BLaER1 treated with 17β-estradiol and CSF1 and Interleukin-3, amounts not matched to agents 10 nM and 100 nM (cell line): ENCODE measurements around the gene PAPOLA.

ENCODE experiments used
- H3K27ac ChIP-seq, 11 experiments: shearing (Covaris generic); formaldehyde crosslinking; 2 replicates each; pipeline ENCODE4 v1.8.1; 2022
- H3K27me3 ChIP-seq, 11 experiments: shearing (Covaris generic); formaldehyde crosslinking; 2 replicates each; pipeline ENCODE4 v1.8.1; 2022
- H3K36me3 ChIP-seq, 11 experiments: shearing (Covaris generic); formaldehyde crosslinking; 2 replicates each; pipeline ENCODE4 v1.8.1; 2022
- H3K4me1 ChIP-seq, 10 experiments: shearing (Covaris generic); formaldehyde crosslinking; 2 replicates each; pipeline ENCODE4 v1.8.1; 2022
- H3K4me2 ChIP-seq, 11 experiments: shearing (Covaris generic); formaldehyde crosslinking; 2 replicates each; pipeline ENCODE4 v1.8.1; 2022
- H3K4me3 ChIP-seq, 10 experiments: shearing (Covaris generic); formaldehyde crosslinking; 2 replicates each; pipeline ENCODE4 v1.8.1; 2022
- H3K9ac ChIP-seq, 11 experiments: shearing (Covaris generic); formaldehyde crosslinking; 2 replicates each; pipeline ENCODE4 v1.8.1; 2022
- H3K9me3 ChIP-seq, 11 experiments: shearing (Covaris generic); formaldehyde crosslinking; replicated peaks in 1 of 11; 2 replicates each; pipeline ENCODE4 v1.8.1; 2022
- H4K20me1 ChIP-seq, 11 experiments: shearing (Covaris generic); formaldehyde crosslinking; 2 replicates each; pipeline ENCODE4 v1.8.1; 2022
- Cebpa-rat ChIP-seq, 11 experiments: shearing (Covaris generic); IDR thresholded peaks; 2 replicates each; pipeline ENCODE4 v1.8.1; 2022

The PAPOLA gene

DNA sequence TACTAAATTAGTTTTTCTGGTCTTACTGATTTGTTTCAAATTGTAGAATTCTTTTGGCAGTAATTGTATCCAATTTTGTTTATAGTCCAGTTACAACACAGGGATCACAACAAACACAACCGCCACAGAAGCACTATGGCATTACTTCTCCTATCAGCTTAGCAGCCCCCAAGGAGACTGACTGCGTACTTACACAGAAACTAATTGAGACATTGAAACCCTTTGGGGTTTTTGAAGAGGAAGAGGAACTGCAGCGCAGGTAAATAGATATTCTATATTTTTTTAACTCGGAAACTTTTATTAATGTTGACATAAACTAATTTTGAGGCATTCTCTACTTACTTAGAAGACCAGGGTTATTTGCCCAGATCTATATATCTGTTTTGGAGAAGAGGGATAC, 17.8 kb downstream of the PAPOLA start:
- Histone ChIP-seq H3K27ac (no peak overlapping the region), H3K36me3 (peaks cover 50 to 59% (median 53%) of the 10 kb centered on the region in 11 experiments), H3K4me1 (peaks cover 0 to 20% (median 7%) of the 10 kb centered on the region in 10 experiments; a peak in 10 of 20 replicates), H3K9me3 (no peaks in the 10 kb centered on the region), H3K9ac (peak overlapping the region in 1 of 11 experiments; percentile 7; a peak in 1 of 22 replicates), H3K4me2 (no peak overlapping the region), H4K20me1 (peaks cover 89 to 100% (median 99%) of the 10 kb centered on the region in 11 experiments), H3K4me3 (no peak overlapping the region), H3K27me3 (no peaks in the 10 kb centered on the region)
- TF ChIP-seq Cebpa-rat (IDR thresholded peaks at IDR 0.05): no peak

- H3K4me3 ChIP-seq: no peak overlapping the region
- no peak for TF ChIP-seq Cebpa-rat (IDR thresholded peaks at IDR 0.05)
- no peak overlapping the region for H3K27ac ChIP-seq
- no peak overlapping the region for H3K4me2 ChIP-seq
- no peak overlapping the region for H3K9ac ChIP-seq
- H3K27me3 ChIP-seq: no peaks in the 10 kb centered on the region
- H3K4me1 ChIP-seq: no peaks in the 10 kb centered on the region
- peaks cover 53 to 100% (median 93%) of the 10 kb centered on the region in 11 experiments for H4K20me1 ChIP-seq
- peaks cover 93 to 100% (median 97%) of the 10 kb centered on the region in 11 experiments for H3K36me3 ChIP-seq
- no peaks in the 10 kb centered on the region for H3K9me3 ChIP-seq
Measured at GRCh38 chr14:96525452-96525851, 23.3 kb downstream of the PAPOLA start.

- Histone ChIP-seq H3K4me1 (peaks cover 0 to 2% (median 0%) of the 10 kb centered on the region in 10 experiments; a peak in 2 of 20 replicates), H3K9ac (no peak overlapping the region), H3K36me3 (peaks cover 83 to 100% (median 96%) of the 10 kb centered on the region in 11 experiments), H3K27me3 (no peaks in the 10 kb centered on the region), H3K27ac (no peak overlapping the region), H4K20me1 (peaks cover 10 to 64% (median 32%) of the 10 kb centered on the region in 11 experiments; a peak in 19 of 22 replicates), H3K4me2 (no peak overlapping the region), H3K4me3 (no peak overlapping the region), H3K9me3 (no peaks in the 10 kb centered on the region)
- no peak for TF ChIP-seq Cebpa-rat (IDR thresholded peaks at IDR 0.05)
Measured at GRCh38 chr14:96532632-96533031, 30.4 kb downstream of the PAPOLA start.

DNA sequence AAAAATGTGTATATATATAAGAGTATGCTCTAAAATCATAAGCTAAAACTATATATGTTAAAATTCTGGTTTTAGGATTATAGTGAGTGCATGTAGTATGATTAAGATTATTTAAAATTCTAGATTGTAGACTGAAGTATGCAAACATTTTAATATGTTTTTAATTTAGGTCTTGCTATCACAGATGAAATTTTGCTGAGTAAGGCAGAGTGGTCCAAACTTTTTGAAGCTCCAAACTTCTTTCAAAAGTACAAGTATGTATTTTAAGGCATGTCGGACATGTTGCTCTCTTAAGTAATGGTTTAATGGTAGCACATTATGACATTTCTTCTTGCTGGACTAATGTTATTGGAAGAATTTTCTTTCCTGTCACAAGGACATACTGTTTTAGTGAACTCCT, 34.6 kb downstream of the PAPOLA start:
- H3K36me3 ChIP-seq: peaks cover 50 to 79% (median 66%) of the 10 kb centered on the region in 11 experiments
- peaks cover 0 to 18% (median 0%) of the 10 kb centered on the region in 10 experiments; a peak in 5 of 20 replicates for H3K4me1 ChIP-seq
- no peak for TF ChIP-seq Cebpa-rat (IDR thresholded peaks at IDR 0.05)
- H3K27ac ChIP-seq: no peak overlapping the region
- H3K9me3 ChIP-seq: no peaks in the 10 kb centered on the region
- no peak overlapping the region for H3K4me2 ChIP-seq
- H3K27me3 ChIP-seq: no peaks in the 10 kb centered on the region
- H4K20me1 ChIP-seq: peaks cover 0 to 27% (median 2%) of the 10 kb centered on the region in 11 experiments; a peak in 7 of 22 replicates
- H3K9ac ChIP-seq: no peak overlapping the region
- no peak overlapping the region for H3K4me3 ChIP-seq

- peaks cover 0 to 29% (median 0%) of the 10 kb centered on the region in 11 experiments; a peak in 3 of 22 replicates for H4K20me1 ChIP-seq
- no peak overlapping the region for H3K4me3 ChIP-seq
- no peaks in the 10 kb centered on the region for H3K27me3 ChIP-seq
- no peaks in the 10 kb centered on the region for H3K9me3 ChIP-seq
- peak overlapping the region in 3 of 11 experiments; percentile 1 to 48 (median 16); a peak in 3 of 22 replicates for H3K27ac ChIP-seq
- peaks cover 0 to 18% (median 0%) of the 10 kb centered on the region in 10 experiments; a peak in 5 of 20 replicates for H3K4me1 ChIP-seq
- no peak overlapping the region for H3K9ac ChIP-seq
- H3K36me3 ChIP-seq: peaks cover 48 to 79% (median 66%) of the 10 kb centered on the region in 11 experiments
- no peak for TF ChIP-seq Cebpa-rat (IDR thresholded peaks at IDR 0.05)
- peak overlapping the region in 2 of 11 experiments; percentile 14 to 32; a peak in 3 of 22 replicates for H3K4me2 ChIP-seq
Measured at GRCh38 chr14:96538097-96538989, 36.2 kb downstream of the PAPOLA start.

DNA sequence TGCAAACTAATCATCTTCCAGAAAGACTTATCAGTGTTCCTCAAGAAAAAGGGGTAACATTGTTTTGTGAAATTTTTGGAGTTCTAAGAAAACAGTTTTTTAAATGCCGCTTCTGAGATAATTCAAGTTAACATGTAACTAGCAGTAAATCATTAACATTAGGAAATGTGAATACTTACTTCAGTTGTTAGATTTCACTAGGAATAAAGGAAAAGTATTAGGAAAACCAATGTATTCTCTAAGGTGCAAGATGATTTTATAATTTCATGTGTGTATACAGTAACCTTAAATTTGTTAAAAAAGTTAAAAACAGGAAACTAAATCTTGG, 36.8 kb downstream of the PAPOLA start:
- Histone ChIP-seq H3K4me3 (no peak overlapping the region), H3K36me3 (peaks cover 45 to 79% (median 65%) of the 10 kb centered on the region in 11 experiments), H3K9me3 (no peaks in the 10 kb centered on the region), H3K27me3 (no peaks in the 10 kb centered on the region), H3K4me1 (peaks cover 0 to 18% (median 0%) of the 10 kb centered on the region in 10 experiments; a peak in 5 of 20 replicates), H4K20me1 (peaks cover 0 to 29% (median 0%) of the 10 kb centered on the region in 11 experiments; a peak in 3 of 22 replicates), H3K9ac (no peak overlapping the region), H3K4me2 (peak overlapping the region in 1 of 11 experiments; percentile 14; a peak in 1 of 22 replicates), H3K27ac (peak overlapping the region in 1 of 11 experiments; percentile 48; a peak in 1 of 22 replicates)
- no peak for TF ChIP-seq Cebpa-rat (IDR thresholded peaks at IDR 0.05)

GRCh38 chr14:96554315-96554910, 52.2 kb downstream of the PAPOLA start:
- H3K27ac ChIP-seq: no peak overlapping the region
- H3K36me3 ChIP-seq: peaks cover 92 to 99% (median 95%) of the 10 kb centered on the region in 11 experiments

GRCh38 chr14:96559571-96559970, 57.4 kb downstream of the PAPOLA start:
- TF ChIP-seq Cebpa-rat (IDR thresholded peaks at IDR 0.05): no peak
- Histone ChIP-seq H3K4me1 (peaks cover 0 to 6% (median 0%) of the 10 kb centered on the region in 10 experiments; a peak in 2 of 20 replicates), H4K20me1 (peaks cover 0 to 88% (median 17%) of the 10 kb centered on the region in 11 experiments; a peak in 17 of 22 replicates), H3K36me3 (peaks cover 85 to 100% (median 96%) of the 10 kb centered on the region in 11 experiments), H3K9me3 (no peaks in the 10 kb centered on the region), H3K27ac (no peak overlapping the region), H3K9ac (no peak overlapping the region), H3K27me3 (no peaks in the 10 kb centered on the region), H3K4me2 (no peak overlapping the region), H3K4me3 (no peak overlapping the region)

More at GRCh38 chr14:96554315-96554910, 52.2 kb downstream of the PAPOLA start:
- no peak overlapping the region for H3K9ac ChIP-seq
- H3K4me3 ChIP-seq: no peak overlapping the region
- TF ChIP-seq Cebpa-rat (IDR thresholded peaks at IDR 0.05): no peak
- H3K9me3 ChIP-seq: no peaks in the 10 kb centered on the region
- H3K4me2 ChIP-seq: no peak overlapping the region
- H4K20me1 ChIP-seq: peaks cover 0 to 89% (median 18%) of the 10 kb centered on the region in 11 experiments; a peak in 14 of 22 replicates
- peaks cover 0 to 6% (median 0%) of the 10 kb centered on the region in 10 experiments; a peak in 2 of 20 replicates for H3K4me1 ChIP-seq
- no peaks in the 10 kb centered on the region for H3K27me3 ChIP-seq

GRCh38 chr14:96564389-96564788, 62.2 kb downstream of the PAPOLA start:
- no peak overlapping the region for H3K4me2 ChIP-seq
- H4K20me1 ChIP-seq: peaks cover 3 to 77% (median 22%) of the 10 kb centered on the region in 11 experiments; a peak in 15 of 22 replicates
- H3K36me3 ChIP-seq: peaks cover 80 to 100% (median 92%) of the 10 kb centered on the region in 11 experiments
- H3K4me3 ChIP-seq: no peak overlapping the region
- H3K4me1 ChIP-seq: no peaks in the 10 kb centered on the region
- H3K9me3 ChIP-seq: no peaks in the 10 kb centered on the region
- no peak for TF ChIP-seq Cebpa-rat (IDR thresholded peaks at IDR 0.05)
- no peak overlapping the region for H3K27ac ChIP-seq
- no peak overlapping the region for H3K9ac ChIP-seq
- no peaks in the 10 kb centered on the region for H3K27me3 ChIP-seq
